HCT116 (cell line): Measurements from ENCODE around the gene HEXIM1. TPM values are rescaled to one million over a fixed set of nuclear protein-coding genes. Genes with fewer than 3 reads are reported as not detected.

ENCODE experiments used
- ATAC-seq: fragments of 200-7000 bp; cut with Tn5 transposase; 2 replicates; pipeline ENCODE4 v1.9.1; 2020; ENCODE audit warnings: mild to moderate bottlenecking, moderate library complexity
- BruUV-seq: library from RNA; stranded (reverse); fragments of 400-500 nt; replicated peaks from 2 replicates; lab custom pipeline; 2021; lab: Mats Ljungman, UMichigan
- CTCF ChIA-PET: fragments of 300-600 bp; sonication (Branson Sonifier 250); formaldehyde crosslinking; loops from one replicate; lab custom pipeline; 2021; ENCODE audit warnings: antibody characterized with exemption; lab: Charles Lee
- POLR2A ChIA-PET: fragments of 300-600, 350-600 bp; sonication (Branson Sonifier 250); formaldehyde crosslinking; loops from one replicate; lab custom pipeline; 2021; ENCODE audit warnings: antibody characterized with exemption; lab: Charles Lee
- RAD21 ChIA-PET, 2 experiments: fragments of 300-600 bp; sonication (Branson Sonifier 250); formaldehyde crosslinking; loops; one replicate each; lab custom pipeline; 2023; ENCODE audit warnings: low total read pairs in 2 of 2; ENCODE audit not compliant: uncharacterized antibody in 2 of 2, unreplicated experiment in 2 of 2, low non-redundant PET in 1 of 2; lab: Charles Lee
- DNase-seq: peaks from one replicate; pipeline ENCODE4 v3.0.0-alpha.2; 2010; ENCODE audit warnings: low read depth, low spot score
- H2AFZ ChIP-seq: fragments of 200-600 bp; shearing (Covaris generic), sonication (generic); 2 replicates; pipeline ENCODE4 v1.6.1; 2017; ENCODE audit warnings: low read depth, mixed run types, mixed read lengths, antibody characterized with exemption, low read length; ENCODE audit not compliant: poor library complexity, severe bottlenecking
- H3K27ac ChIP-seq: 2 replicates; pipeline ENCODE4 v1.5.1; 2012; ENCODE audit warnings: low read depth, low read length
- H3K27me3 ChIP-seq: fragments of 200-600 bp; sonication (generic); 2 replicates; pipeline ENCODE4 v1.6.1; 2016; ENCODE audit warnings: mixed run types, low read length, mixed read lengths; ENCODE audit not compliant: insufficient read depth
- H3K36me3 ChIP-seq, 2 experiments: fragments of 200-500 bp in 1 of 2; fragments of 200-600 bp in 1 of 2; sonication (Bioruptor generic) in 1 of 2; sonication (generic) in 1 of 2; 2 replicates each; pipeline versions ENCODE4 v1.5.1 to v1.6.1; 2014 to 2016; ENCODE audit warnings: low read length in 2 of 2, inconsistent platforms in 1 of 2, mixed read lengths in 1 of 2, mixed run types in 1 of 2; ENCODE audit not compliant: insufficient read depth in 2 of 2, control insufficient read depth in 1 of 2
- H3K4me1 ChIP-seq, 2 experiments: fragments of 200-600 bp in 1 of 2; sonication (generic) in 1 of 2; 2 replicates each; pipeline versions ENCODE4 v1.5.1 to v1.6.1; 2012 to 2017; ENCODE audit warnings: low read length in 2 of 2, inconsistent platforms in 1 of 2, mild to moderate bottlenecking in 1 of 2, mixed read lengths in 1 of 2, mixed run types in 1 of 2, moderate library complexity in 1 of 2; ENCODE audit not compliant: insufficient read depth in 2 of 2, control insufficient read depth in 1 of 2
- H3K4me2 ChIP-seq: fragments of 200-600 bp; sonication (generic); 2 replicates; pipeline ENCODE4 v1.6.1; 2017; ENCODE audit warnings: mixed run types, low read length, mixed read lengths
- H3K4me3 ChIP-seq, 2 experiments: fragments of 200-600 bp in 1 of 2; sonication (generic) in 1 of 2; replicated peaks in 1 of 2; 2 replicates each; pipeline ENCODE4 v1.5.1; 2011 to 2016; ENCODE audit warnings: low read length in 2 of 2, control low read depth in 1 of 2, low read depth in 1 of 2, mild to moderate bottlenecking in 1 of 2, mixed read lengths in 1 of 2, mixed run types in 1 of 2
- H3K79me2 ChIP-seq: fragments of 200-600 bp; sonication (generic); 2 replicates; pipeline ENCODE4 v1.6.1; 2017; ENCODE audit warnings: mild to moderate bottlenecking, mixed run types, low read length, moderate library complexity, mixed read lengths; ENCODE audit not compliant: insufficient read depth
- H3K9ac ChIP-seq: fragments of 200-600 bp; sonication (generic); 2 replicates; pipeline ENCODE4 v1.6.1; 2016; ENCODE audit warnings: low read length, mixed read lengths
- H3K9me2 ChIP-seq: fragments of 200-600 bp; sonication (generic), shearing (Covaris generic); 2 replicates; pipeline ENCODE4 v1.6.1; 2017; ENCODE audit warnings: mixed run types, mild to moderate bottlenecking, moderate library complexity; ENCODE audit not compliant: insufficient read depth
- H3K9me3 ChIP-seq, 2 experiments: fragments of 200-500 bp in 1 of 2; fragments of 200-600 bp in 1 of 2; sonication (Bioruptor generic) in 1 of 2; sonication (generic) in 1 of 2; 2 replicates each; pipeline ENCODE4 v1.6.1; 2014 to 2017; ENCODE audit warnings: low read length in 2 of 2, mixed read lengths in 2 of 2, inconsistent platforms in 1 of 2, low read depth in 1 of 2, mild to moderate bottlenecking in 1 of 2, mixed run types in 1 of 2, moderate library complexity in 1 of 2; ENCODE audit not compliant: control insufficient read depth in 1 of 2, insufficient read depth in 1 of 2
- H4K20me1 ChIP-seq: fragments of 200-600 bp; sonication (generic), shearing (Covaris generic); 2 replicates; pipeline ENCODE4 v1.6.1; 2017; ENCODE audit warnings: mixed run types, mild to moderate bottlenecking, moderate library complexity; ENCODE audit not compliant: insufficient read depth
- CEBPB ChIP-seq: IDR thresholded peaks from 2 replicates; pipeline ENCODE4 v1.6.1; 2012; ENCODE audit warnings: low read depth
- EGR1 ChIP-seq: IDR thresholded peaks from 2 replicates; pipeline ENCODE4 v1.6.1; 2012; ENCODE audit warnings: low read depth
- FOSL1 ChIP-seq: IDR thresholded peaks from 2 replicates; pipeline ENCODE4 v1.6.1; 2012; ENCODE audit warnings: low read depth
- JUND ChIP-seq: IDR thresholded peaks from 2 replicates; pipeline ENCODE4 v1.6.1; 2012
- RAD21 ChIP-seq: IDR thresholded peaks from 2 replicates; pipeline ENCODE4 v1.6.1; 2012; ENCODE audit warnings: low read depth, mild to moderate bottlenecking
- SIN3A ChIP-seq: IDR thresholded peaks from 2 replicates; pipeline ENCODE4 v1.6.1; 2012; ENCODE audit warnings: low read depth
- TCF7L2 ChIP-seq: IDR thresholded peaks from 2 replicates; pipeline ENCODE4 v1.7.0; 2011; ENCODE audit warnings: borderline replicate concordance, inconsistent platforms; ENCODE audit not compliant: insufficient read depth, insufficient read length; ENCODE audit errors: extremely low read depth
- ZNF274 ChIP-seq: fragments of 200-500 bp; sonication (Bioruptor generic); IDR thresholded peaks from 2 replicates; pipeline ENCODE4 v1.6.1; 2014; ENCODE audit warnings: mild to moderate bottlenecking, low read depth, low read length, inconsistent platforms
- intact Hi-C: fragments of 100-400 bp; cut with micrococcal nuclease; formaldehyde crosslinking; loops from 2 replicates; pipeline ENCODE4 v1.10.0; 2022
- total RNA-seq: library from RNA; stranded (reverse); gene quantifications from one replicate; pipeline ENCODE4 v1.2.1, GENCODE V29; 2021; ENCODE audit not compliant: unreplicated experiment
- TF ChIP-seq, protein P1 (sequence below): IDR thresholded peaks from 2 replicates; pipeline ENCODE4 v1.6.1; 2012; ENCODE audit warnings: low read depth

HEXIM1 gene
- total RNA-seq, 1 experiment from 2014 or later: 58.0 TPM

DNA sequence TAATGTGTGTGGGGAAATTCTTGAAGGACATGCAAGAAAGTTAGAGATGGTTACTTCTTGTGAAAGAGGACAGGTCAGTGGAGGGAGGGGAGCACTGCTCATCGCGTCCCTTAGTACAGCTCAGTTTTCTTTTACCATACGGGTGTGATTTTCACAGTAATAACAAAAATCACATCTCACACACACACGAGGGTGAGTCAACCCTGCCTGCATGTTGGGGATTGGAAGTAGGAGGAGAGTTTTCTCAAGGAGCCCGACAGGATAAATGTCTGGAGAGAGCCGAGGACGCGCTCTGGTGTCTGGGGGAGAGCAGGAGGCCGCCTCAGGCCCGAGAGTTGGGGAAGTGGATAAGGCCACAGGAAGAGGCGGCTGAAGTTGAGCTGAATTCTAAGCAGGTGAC lies 32.4 kb upstream of the HEXIM1 start:
- no peak overlapping the region for H3K27ac ChIP-seq
- H2AFZ ChIP-seq: no peak overlapping the region
- no peak for TF ChIP-seq EGR1
- no peak for TF ChIP-seq FOSL1
- TF ChIP-seq, protein P1, sequence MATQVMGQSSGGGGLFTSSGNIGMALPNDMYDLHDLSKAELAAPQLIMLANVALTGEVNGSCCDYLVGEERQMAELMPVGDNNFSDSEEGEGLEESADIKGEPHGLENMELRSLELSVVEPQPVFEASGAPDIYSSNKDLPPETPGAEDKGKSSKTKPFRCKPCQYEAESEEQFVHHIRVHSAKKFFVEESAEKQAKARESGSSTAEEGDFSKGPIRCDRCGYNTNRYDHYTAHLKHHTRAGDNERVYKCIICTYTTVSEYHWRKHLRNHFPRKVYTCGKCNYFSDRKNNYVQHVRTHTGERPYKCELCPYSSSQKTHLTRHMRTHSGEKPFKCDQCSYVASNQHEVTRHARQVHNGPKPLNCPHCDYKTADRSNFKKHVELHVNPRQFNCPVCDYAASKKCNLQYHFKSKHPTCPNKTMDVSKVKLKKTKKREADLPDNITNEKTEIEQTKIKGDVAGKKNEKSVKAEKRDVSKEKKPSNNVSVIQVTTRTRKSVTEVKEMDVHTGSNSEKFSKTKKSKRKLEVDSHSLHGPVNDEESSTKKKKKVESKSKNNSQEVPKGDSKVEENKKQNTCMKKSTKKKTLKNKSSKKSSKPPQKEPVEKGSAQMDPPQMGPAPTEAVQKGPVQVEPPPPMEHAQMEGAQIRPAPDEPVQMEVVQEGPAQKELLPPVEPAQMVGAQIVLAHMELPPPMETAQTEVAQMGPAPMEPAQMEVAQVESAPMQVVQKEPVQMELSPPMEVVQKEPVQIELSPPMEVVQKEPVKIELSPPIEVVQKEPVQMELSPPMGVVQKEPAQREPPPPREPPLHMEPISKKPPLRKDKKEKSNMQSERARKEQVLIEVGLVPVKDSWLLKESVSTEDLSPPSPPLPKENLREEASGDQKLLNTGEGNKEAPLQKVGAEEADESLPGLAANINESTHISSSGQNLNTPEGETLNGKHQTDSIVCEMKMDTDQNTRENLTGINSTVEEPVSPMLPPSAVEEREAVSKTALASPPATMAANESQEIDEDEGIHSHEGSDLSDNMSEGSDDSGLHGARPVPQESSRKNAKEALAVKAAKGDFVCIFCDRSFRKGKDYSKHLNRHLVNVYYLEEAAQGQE: no peak
- no peak for TF ChIP-seq SIN3A
- no peak for TF ChIP-seq TCF7L2
- TF ChIP-seq JUND: no peak
- no peak for TF ChIP-seq CEBPB
- TF ChIP-seq RAD21: no peak
- no peak for TF ChIP-seq ZNF274
- H3K79me2 ChIP-seq: no peaks in the 10 kb centered on the region
- H3K4me1 ChIP-seq: peaks cover 3 to 8% of the 10 kb centered on the region in 2 experiments; a peak in 2 of 4 replicates
- peaks cover 2 to 11% of the 10 kb centered on the region in 2 experiments; a peak in 3 of 4 replicates for H3K36me3 ChIP-seq
- BruUV-seq: no TSS peak
- H4K20me1 ChIP-seq: no peaks in the 10 kb centered on the region
- no peaks in the 10 kb centered on the region for H3K9me2 ChIP-seq
- ATAC-seq (no peak), DNase-seq (no peak)
- no peak overlapping the region for H3K4me2 ChIP-seq
- H3K9me3 ChIP-seq: no peaks in the 10 kb centered on the region
- intact Hi-C loops: no loop called here
- H3K4me3 ChIP-seq: no peak overlapping the region
- CTCF ChIA-PET: no interaction called here
- RAD21 ChIA-PET: no interaction called here
- no peaks in the 10 kb centered on the region for H3K27me3 ChIP-seq
- POLR2A ChIA-PET: no interaction called here
- no peak overlapping the region for H3K9ac ChIP-seq
